Ishikawa (cell line): ENCODE results near the gene CACNA1E.

Experiments used
- CEBPB ChIP-seq: IDR thresholded peaks from 2 replicates; pipeline ENCODE4 v1.6.1; 2012
- CREB1 ChIP-seq: IDR thresholded peaks from 2 replicates; pipeline ENCODE4 v1.6.1; 2012; ENCODE audit warnings: low read depth
- EGR1 ChIP-seq: IDR thresholded peaks from 2 replicates; pipeline ENCODE4 v1.6.1; 2012
- EP300 ChIP-seq: IDR thresholded peaks from 2 replicates; pipeline ENCODE4 v1.6.1; 2012; ENCODE audit warnings: borderline replicate concordance
- FOXM1 ChIP-seq: IDR thresholded peaks from 2 replicates; pipeline ENCODE4 v1.6.1; 2012; ENCODE audit warnings: low read depth, borderline replicate concordance
- NFIC ChIP-seq: IDR thresholded peaks from 2 replicates; pipeline ENCODE4 v1.6.1; 2012
- RAD21 ChIP-seq: IDR thresholded peaks from 2 replicates; pipeline ENCODE4 v1.6.1; 2012; ENCODE audit warnings: low read depth
- TAF1 ChIP-seq: IDR thresholded peaks from 2 replicates; pipeline ENCODE4 v1.6.1; 2012; ENCODE audit warnings: low read depth, mild to moderate bottlenecking
- TCF12 ChIP-seq: IDR thresholded peaks from 2 replicates; pipeline ENCODE4 v1.6.1; 2012; ENCODE audit warnings: low read depth
- TEAD4 ChIP-seq: IDR thresholded peaks from 2 replicates; pipeline ENCODE4 v1.6.1; 2012
- YY1 ChIP-seq: IDR thresholded peaks from 2 replicates; pipeline ENCODE4 v1.6.1; 2012; ENCODE audit warnings: low read depth
- ZBTB7A ChIP-seq: IDR thresholded peaks from 2 replicates; pipeline ENCODE4 v1.6.1; 2012; ENCODE audit warnings: low read depth
- TF ChIP-seq, protein P1 (sequence below): IDR thresholded peaks from 2 replicates; pipeline ENCODE4 v1.6.1; 2012
- TF ChIP-seq, protein P2 (sequence below): IDR thresholded peaks from 2 replicates; pipeline ENCODE4 v1.6.1; 2012
- TF ChIP-seq, protein P3 (sequence below): IDR thresholded peaks from 2 replicates; pipeline ENCODE4 v1.6.1; 2012; ENCODE audit warnings: low read depth, mild to moderate bottlenecking

CACNA1E gene

GRCh38 chr1:181612100-181612499, 128.8 kb downstream of the CACNA1E start:
- no peak for TF ChIP-seq EGR1
- TF ChIP-seq, protein P1, sequence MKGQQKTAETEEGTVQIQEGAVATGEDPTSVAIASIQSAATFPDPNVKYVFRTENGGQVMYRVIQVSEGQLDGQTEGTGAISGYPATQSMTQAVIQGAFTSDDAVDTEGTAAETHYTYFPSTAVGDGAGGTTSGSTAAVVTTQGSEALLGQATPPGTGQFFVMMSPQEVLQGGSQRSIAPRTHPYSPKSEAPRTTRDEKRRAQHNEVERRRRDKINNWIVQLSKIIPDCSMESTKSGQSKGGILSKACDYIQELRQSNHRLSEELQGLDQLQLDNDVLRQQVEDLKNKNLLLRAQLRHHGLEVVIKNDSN = peak; percentile 53

- TF ChIP-seq, protein P1 = no peak
- TF ChIP-seq TAF1 (no peak), TEAD4 (no peak), ZBTB7A (no peak), TCF12 (no peak)
These were observed 135.2 kb downstream of the CACNA1E start for GRCh38 chr1:181618559-181618958.

- TF ChIP-seq, protein P2, sequence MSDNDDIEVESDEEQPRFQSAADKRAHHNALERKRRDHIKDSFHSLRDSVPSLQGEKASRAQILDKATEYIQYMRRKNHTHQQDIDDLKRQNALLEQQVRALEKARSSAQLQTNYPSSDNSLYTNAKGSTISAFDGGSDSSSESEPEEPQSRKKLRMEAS = no peak
These were observed 136.9 kb downstream of the CACNA1E start for GRCh38 chr1:181620183-181620582.

DNA sequence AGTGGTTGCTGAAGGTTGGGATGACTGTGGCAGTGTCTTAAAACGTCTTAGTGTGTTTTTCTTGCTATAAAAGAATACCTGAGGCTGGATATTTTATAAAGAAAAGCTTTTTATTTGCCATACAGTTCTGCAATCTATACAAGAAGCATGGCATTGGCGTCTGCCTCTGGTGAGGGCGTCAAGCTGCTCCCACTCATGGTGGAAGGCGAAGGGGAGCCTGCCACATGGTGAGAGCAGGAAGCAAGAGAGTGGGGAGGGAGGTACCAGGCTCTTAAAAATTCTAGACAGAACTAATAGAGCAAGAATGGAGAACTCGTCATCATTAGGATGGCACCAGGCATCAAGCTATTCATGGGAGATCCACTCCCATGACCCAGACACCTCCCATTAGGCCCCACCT, 140.5 kb downstream of the CACNA1E start:
- TF ChIP-seq TEAD4 (no peak), ZBTB7A (no peak), CREB1 (no peak), NFIC (no peak), EGR1 (no peak), EP300 (no peak), FOXM1 (no peak), CEBPB (no peak)
- TF ChIP-seq, protein P1 = no peak
- TF ChIP-seq, protein P2 = no peak

- TF ChIP-seq TAF1 (no peak), EGR1 (no peak), EP300 (no peak), CREB1 (no peak), NFIC (no peak), CEBPB (no peak)
- TF ChIP-seq, protein P2 = no peak
- TF ChIP-seq, protein P3, sequence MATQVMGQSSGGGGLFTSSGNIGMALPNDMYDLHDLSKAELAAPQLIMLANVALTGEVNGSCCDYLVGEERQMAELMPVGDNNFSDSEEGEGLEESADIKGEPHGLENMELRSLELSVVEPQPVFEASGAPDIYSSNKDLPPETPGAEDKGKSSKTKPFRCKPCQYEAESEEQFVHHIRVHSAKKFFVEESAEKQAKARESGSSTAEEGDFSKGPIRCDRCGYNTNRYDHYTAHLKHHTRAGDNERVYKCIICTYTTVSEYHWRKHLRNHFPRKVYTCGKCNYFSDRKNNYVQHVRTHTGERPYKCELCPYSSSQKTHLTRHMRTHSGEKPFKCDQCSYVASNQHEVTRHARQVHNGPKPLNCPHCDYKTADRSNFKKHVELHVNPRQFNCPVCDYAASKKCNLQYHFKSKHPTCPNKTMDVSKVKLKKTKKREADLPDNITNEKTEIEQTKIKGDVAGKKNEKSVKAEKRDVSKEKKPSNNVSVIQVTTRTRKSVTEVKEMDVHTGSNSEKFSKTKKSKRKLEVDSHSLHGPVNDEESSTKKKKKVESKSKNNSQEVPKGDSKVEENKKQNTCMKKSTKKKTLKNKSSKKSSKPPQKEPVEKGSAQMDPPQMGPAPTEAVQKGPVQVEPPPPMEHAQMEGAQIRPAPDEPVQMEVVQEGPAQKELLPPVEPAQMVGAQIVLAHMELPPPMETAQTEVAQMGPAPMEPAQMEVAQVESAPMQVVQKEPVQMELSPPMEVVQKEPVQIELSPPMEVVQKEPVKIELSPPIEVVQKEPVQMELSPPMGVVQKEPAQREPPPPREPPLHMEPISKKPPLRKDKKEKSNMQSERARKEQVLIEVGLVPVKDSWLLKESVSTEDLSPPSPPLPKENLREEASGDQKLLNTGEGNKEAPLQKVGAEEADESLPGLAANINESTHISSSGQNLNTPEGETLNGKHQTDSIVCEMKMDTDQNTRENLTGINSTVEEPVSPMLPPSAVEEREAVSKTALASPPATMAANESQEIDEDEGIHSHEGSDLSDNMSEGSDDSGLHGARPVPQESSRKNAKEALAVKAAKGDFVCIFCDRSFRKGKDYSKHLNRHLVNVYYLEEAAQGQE = no peak
These were observed 143.1 kb downstream of the CACNA1E start for GRCh38 chr1:181626279-181626938.

- TF ChIP-seq TCF12 (no peak), EGR1 (no peak), YY1 (no peak), RAD21 (no peak), NFIC (no peak), TAF1 (no peak), TEAD4 (no peak), CEBPB (no peak), CREB1 (no peak), ZBTB7A (no peak), FOXM1 (no peak), EP300 (no peak)
- TF ChIP-seq, protein P2 = no peak
- TF ChIP-seq, protein P1 = no peak
- TF ChIP-seq, protein P3 = no peak
These were observed 147.1 kb downstream of the CACNA1E start for GRCh38 chr1:181630398-181630797.
